Measurements from ENCODE around the gene C16orf96.

C16orf96 gene

DNA sequence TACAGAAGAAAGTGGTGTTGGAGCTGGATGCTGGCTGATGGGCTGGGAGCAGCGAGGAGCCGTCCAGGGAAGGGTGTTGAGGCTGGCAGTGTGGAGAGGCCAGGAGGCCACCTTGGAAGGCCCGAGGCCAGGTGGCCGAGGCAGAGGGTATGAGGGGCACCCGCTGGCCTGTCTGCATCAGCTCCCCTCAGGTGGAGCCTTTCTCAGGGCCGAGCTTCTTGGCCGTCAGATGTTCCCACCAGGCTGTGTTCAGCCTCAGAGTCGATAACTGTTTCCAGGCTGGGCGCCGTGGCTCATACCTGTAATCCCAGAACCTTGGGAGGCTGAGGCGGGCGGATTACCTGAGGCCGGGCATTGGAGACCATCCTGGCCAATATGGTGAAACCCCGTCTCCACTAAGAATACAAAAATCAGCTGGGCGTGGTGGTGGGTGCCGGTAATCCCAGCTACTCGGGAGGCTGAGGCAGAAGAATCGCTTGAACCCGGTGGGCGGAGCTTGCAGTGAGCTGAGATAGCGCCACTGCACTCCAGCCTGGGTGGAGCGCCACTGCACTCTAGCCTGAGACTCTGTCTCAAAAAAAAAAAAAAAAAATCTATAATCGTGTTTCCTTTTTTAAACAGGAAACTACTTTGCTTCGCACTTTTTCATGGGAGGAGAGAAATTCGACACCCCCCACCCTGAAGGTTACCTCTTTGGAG, 93.8 kb downstream of the C16orf96 start:
- TF ChIP-seq, protein P1, sequence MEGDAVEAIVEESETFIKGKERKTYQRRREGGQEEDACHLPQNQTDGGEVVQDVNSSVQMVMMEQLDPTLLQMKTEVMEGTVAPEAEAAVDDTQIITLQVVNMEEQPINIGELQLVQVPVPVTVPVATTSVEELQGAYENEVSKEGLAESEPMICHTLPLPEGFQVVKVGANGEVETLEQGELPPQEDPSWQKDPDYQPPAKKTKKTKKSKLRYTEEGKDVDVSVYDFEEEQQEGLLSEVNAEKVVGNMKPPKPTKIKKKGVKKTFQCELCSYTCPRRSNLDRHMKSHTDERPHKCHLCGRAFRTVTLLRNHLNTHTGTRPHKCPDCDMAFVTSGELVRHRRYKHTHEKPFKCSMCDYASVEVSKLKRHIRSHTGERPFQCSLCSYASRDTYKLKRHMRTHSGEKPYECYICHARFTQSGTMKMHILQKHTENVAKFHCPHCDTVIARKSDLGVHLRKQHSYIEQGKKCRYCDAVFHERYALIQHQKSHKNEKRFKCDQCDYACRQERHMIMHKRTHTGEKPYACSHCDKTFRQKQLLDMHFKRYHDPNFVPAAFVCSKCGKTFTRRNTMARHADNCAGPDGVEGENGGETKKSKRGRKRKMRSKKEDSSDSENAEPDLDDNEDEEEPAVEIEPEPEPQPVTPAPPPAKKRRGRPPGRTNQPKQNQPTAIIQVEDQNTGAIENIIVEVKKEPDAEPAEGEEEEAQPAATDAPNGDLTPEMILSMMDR (conservative IDR thresholded peaks at IDR 0.05), result no peak
- TF ChIP-seq ZFX (IDR thresholded peaks at IDR 0.05), result no peak
- H3K27ac ChIP-seq, result no peak overlapping the region

Measured in C4-2B (cell line).